CD4-positive, alpha-beta T cell treated with Interleukin-10 for 1 hour (primary cell): ENCODE measurements around the gene C2orf49.

ENCODE experiments used
- DNase-seq: peaks from one replicate; pipeline ENCODE4 v3.0.0-alpha.2; 2020

The C2orf49 gene

DNA sequence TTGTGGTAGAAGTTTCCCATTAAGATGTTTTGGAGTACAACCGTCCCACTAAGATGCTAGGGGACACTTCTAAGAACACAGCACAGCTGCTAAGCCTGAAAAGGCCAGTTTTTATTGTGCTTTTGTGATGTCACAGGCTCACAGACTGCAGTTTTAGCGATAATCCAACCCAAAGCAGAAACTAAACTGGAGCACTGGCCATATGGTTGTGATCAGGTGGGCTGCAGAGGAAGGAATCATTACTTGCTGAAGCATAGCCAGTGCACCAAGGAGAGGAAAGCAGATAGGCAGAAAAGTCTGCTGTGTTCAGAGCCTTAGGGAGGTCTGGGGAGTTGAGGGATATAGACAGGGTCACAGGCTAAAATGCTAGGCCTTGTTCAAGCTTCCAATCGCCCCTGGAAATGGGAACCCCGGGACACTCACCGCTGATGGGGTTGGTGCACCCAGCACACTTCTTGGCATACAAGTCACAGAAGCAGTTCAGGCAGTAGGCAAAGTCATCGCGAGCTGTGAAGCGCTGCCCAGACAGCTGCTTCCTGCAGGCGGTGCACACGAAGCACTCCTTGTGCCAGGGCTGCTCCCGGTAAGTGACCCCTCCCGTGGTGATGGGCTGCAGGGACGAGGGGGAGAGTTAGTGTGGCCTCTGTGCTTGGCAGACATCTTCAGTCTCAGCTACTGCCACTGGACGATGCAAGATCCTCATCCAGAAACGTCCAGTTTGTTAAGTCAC lies 25.7 kb downstream of the C2orf49 start:
- DNase-seq, result no peak

DNA sequence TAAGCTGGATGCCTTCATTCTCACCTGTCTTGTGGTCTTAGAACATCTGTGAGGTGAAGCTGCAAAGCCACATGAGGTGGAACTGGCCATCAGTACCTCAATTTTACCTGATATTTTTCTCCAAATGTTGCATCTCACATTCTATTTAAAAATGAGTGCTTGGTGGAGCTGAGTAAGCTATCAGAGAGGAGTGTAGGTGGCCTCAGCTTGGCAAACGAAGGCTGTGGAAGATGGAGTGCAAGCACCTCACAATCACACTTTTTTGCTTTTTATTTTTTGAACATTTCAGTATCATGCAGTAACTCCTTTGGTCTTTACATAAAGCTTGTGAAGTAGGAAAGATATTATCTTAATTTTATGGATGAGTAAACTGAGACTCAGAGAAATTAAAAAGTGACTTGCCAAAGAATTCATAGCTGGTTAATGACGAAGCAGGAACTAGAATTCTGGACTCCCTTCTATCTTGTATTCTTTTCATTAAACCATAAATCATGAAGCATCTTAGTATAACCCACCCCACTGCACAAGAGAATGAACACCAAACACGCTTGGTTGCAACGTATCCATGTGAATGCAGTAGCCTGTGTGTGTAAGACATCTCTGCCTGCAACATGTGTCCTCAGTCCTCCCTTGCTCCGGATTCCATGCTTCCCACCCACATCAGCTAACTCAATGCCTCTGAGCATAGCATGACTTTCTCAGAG lies 27.2 kb downstream of the C2orf49 start:
- no peak for DNase-seq

DNA sequence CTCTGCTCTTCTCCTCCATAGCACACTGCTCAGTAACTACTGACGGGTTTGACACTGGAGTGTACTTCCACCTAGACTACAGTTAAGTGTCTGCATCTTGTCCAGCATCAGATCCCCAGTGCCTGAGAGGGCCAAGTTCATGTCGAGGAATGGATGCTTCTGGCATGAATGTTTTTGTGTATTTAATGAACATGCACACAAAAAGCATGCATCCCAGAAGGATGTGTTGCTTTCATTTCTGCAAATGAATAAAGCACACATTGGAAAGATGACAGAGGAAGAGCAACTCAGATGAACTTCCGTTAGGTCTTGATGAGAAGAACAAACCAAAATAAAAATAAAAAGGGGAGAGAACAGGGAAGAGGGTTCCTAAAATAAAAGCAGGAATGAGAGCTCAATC lies 27.9 kb downstream of the C2orf49 start:
- DNase-seq, result no peak

DNA sequence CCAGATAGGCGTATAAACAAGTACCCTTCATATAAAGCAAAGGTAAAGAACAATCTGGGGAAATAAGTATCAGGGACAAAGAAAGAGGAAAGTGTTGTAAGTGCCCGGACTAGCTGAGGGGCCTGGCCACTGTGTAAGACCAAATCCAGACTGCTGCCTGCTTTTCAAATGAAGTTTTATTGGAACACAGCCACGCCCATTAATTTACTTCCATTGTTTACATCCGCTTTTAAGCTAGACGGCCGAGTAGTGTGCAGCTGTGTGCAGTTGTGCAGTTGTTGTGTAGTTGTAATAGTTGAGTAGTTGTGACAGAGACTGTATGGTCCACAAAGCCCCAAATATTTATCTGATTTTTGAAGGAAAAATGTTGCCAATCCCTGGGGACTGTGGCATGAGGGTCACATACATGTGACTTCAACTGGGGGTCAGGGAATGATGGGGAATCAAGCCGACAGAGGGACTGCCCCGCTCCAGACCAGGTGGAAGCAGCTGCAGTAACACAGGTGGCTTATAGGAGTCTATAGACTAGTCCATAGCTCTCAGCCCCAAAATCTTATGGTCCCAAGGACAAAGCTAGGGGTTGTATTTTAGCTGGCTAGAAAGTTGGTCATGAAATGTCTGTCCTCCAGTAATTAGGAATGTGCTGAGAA lies 31.5 kb downstream of the C2orf49 start:
- no peak for DNase-seq

DNA sequence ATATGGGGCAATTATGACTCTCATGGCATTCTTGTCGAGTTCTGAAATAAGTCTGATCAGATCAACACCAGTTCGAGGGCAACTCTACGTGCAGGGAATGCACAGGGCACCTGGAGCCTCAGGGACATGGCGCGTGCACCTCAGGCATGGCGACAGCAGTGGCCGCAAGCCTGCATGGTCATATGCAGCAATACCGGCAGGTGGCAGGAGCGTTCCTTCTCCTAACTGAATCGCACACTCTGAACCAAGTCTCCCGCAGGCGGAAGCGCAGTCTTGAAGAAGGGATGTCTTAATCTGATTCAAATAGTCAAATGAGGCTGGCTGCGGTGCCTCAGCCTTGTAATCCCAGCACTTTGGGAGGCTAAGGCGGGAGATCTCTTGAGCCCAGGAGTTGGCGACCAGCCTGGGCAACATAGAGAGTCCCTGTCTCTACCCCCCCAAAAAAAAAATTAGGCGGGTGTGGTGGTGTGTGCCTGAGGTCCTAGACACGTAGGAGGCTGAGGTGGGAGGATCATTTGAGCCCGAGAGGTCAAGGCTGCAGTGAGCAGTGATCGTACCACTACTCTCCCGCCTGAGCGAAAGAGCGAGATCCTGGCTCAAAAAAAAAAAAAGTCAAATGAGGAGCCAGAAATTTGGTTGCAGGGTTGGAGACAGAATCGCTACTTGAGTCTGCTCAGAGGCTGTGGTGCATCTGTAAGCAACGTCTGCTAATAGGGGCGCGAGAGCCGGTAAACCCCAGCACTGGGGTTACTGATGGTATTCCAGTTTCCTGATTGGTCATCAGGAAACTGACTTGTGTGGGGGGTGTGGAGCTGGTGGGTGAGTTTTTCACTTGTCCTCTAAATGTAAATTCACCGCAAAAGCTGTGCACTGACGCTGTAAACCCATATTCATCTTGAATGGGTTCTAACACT lies 32.7 kb downstream of the C2orf49 start:
- DNase-seq, result peak; percentile 85

DNA sequence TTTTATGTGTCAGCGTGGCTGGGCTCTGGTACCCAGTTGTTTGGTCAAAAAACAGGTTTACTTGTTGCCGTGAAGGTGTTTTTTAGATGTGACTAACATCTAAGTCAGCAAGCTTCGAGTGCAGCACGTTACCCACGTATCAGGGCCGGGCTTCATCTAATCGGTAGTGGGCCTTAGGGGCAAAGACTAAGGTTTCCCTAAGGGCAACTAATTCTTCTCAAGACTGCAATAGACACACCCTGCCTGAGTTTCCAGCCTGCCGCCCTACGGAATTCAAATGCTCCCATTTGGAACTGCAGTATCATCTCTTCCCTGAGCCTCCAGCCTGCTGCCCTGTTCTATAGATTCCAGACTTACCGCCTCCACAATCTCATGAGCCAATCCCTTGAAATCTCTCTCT lies 33.8 kb downstream of the C2orf49 start:
- DNase-seq, result no peak

DNA sequence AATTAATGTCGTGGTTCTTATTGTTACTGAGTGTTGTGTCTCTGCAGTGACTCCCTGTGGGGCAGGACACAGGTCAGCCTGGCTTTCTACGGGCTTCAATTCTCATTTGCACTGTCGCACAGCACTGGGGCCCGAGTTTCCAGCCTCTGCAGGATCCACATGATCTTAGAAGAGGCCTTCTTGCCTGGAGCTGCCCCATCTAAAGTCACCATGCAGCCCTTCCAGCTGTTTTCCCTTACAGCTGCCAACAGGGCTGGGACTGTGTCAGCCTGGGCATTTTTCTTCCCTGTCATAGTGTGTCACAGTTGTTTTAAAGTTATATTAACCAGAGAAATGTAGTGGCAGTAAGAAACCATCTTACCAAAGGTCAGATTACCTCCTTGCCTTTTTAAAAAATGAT lies 34.5 kb downstream of the C2orf49 start:
- no peak for DNase-seq

DNA sequence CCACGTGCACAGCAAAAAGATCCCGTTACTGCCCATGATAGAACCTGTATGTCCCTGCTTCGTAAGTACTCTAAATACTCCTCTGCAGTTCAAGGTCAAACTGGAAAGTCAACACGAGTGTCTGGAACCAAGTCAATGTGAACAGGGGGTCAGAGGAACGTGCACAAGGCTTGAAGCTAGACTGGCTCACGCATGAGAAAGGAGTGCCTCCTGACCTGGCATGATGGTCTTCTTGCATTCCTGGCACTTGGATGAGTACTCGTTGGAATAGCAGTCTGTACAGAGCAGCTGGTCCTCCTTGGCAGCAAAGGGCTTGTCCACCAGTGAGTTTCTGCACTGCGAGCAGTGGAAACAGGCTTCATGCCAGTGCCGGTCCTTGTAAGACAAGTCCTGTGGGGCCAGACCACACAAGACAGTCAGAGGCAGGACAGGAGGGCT lies 36.0 kb downstream of the C2orf49 start:
- DNase-seq, result no peak

DNA sequence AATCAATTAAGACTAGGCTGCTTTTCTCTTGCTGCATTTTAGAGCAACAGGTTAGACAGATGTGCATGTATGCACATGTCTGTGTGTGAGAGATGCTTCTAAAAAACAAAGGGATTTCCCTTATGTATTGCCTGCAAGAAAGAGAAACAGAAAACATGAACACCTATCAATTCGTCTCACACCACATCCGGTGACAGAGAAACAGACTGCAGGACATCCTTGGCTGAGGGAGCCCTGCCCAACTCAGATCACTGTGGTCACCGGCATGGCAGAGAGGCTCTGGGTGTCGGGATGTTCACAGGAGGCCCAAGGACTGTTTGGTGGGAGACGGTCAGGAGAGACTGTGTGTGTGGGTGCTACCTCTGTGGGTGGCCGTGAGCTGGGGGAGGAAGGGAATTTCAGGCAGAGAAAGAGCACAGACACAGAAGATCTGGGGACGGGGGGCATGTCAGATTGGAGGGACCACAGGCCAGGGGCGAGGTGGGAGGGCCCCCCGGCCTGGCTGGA lies 36.6 kb downstream of the C2orf49 start:
- DNase-seq, result peak; percentile 52

DNA sequence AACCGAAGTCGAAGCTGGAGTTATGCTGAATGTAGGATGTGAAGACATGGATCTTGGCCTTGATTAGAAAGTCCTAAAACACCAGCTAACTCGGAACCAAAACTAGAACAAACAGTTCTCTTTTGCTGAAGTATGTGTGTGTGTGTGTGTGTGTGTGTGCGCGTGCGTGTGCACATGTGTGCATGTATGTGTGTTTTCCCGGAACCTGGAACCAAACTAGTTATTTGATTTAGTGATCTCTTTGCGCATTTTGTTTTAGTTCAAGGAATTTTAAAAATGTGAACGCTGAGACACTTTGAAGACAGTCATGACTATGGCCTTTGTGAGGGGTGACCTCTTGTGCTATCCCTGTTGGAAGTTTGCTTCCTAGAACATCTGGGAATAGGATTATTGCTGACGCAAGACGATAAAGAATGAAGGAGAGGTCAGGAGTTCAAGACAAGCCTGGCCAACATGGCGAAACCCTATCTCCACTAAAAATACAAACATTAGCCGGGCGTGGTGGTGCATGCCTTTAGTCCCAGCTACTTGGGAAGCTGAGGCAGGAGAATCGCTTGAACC lies 37.7 kb downstream of the C2orf49 start:
- DNase-seq, result no peak

DNA sequence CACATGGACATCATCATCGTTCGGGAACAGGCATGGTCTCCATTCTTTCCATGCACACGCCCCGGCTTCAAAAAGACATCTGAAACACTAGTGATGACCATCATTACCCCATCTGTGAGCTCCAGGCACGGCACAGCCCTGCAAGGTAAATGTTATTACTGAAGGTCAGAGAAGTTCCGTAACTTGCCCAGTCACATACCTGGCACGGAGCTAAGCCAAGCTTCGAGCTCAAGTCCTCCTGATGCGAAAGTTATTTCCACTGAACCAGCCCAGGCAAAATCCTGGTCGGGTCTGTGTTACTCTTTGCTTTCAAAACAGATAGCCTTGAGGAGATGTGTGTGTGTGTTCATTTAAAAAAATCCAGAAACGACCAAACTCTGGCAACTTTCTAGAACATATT lies 38.7 kb downstream of the C2orf49 start:
- no peak for DNase-seq

DNA sequence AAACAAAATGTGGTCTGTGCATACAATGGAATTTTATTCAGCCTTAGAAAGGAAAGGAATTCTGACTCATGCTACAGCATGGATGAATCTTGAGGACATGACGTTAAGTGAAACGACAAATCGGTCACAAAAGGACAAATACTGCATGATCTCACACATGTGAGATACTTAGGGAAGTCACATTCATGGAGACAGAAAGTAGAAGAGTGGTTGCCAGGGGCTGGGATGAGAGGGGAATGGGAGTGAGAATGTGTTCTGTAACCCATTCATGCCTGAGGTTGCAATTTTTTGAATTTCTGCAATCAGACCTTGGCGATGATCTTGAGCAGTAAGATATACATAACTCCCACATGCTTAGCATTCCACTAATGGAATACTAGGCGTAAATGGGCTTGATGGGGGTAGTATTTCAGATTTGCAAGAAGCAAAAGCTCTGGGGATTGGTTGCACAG lies 39.5 kb downstream of the C2orf49 start:
- DNase-seq, result no peak

DNA sequence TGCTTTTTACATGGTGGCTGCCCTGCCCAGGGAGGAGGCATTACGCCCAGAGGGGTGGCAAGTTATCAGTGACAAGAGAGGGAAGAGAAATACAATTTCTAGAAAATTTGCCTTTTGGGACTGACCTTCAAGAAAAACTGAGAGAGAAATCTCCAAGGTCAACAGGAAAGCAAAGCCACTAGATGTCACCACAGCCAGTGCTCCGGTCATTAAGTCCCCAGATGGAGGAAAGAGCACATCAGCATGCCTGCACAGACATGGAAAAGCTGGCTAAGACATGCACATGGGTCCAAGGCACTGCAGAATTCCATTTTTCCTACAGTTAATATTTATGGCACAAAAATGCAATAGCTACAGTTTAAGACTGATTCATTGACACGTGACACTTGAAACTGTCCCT lies 40.5 kb downstream of the C2orf49 start:
- no peak for DNase-seq

DNA sequence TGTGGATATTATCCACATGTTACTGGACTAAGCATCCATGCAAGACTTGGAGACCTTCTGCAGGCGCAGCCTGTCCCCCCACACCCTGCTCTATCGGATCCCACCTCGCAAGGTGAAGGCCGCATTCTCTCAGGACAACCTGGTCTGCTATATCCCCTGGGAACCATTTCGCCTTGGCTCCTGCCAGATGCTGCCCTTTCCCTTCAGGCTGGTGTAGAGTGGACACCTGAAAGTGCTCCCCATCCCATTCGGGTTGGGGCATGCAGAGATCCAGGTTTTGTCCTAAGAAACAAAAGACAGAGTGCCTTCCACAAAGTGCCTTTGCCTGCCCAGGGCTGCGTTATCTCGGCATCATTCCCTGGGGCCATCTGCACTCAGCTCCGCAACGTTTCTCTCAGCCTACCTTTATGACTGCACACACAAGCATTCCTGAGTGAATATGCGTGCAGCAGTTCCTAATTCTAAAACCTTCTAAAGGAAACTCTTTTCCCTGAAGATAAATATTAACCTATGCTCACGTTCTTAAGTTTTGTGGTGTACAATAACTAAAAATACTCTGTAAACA lies 41.0 kb downstream of the C2orf49 start:
- DNase-seq, result no peak

DNA sequence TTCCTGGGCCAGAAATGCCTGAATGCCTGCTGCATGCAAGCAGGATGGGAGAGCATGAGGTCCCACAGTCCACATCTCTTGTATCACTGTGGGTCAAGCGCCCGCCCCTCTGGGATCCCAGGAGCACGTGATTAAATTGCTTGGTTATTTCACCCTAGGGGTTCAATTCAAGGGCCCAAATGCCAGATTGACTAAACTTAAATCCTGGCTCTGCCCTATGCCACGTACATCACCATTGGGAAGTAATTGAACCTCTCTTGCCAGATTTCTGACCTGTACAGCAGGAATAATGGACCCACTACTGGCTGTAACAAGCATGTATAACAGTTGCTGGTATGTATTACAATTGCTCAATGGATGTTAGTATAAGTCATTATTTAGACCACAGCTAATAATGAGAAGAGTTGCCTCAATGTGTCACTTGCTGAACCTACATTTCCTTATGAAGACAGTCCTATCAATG lies 41.6 kb downstream of the C2orf49 start:
- no peak for DNase-seq

DNA sequence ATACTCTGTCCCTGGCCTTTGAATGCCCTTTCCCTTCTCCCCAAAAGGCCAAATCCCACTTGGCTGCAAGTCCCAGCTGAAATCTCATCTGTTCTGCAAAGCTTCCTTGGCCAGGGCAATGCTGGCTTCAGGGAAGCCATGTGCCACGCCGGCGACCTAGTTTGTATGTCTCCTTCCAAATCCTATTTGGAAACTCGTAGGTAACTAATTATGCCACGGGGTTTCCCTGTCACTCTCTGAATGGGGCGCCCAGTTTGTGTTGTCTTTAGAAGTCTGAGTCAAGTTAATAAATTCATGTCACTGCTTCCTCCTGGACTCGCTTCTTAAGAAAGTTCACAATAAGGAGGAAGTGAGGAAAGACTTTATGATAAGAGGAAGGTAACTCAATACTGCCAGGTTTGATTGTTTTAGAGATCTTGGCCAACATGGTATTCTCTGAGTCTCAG lies 42.4 kb downstream of the C2orf49 start:
- DNase-seq, result no peak

DNA sequence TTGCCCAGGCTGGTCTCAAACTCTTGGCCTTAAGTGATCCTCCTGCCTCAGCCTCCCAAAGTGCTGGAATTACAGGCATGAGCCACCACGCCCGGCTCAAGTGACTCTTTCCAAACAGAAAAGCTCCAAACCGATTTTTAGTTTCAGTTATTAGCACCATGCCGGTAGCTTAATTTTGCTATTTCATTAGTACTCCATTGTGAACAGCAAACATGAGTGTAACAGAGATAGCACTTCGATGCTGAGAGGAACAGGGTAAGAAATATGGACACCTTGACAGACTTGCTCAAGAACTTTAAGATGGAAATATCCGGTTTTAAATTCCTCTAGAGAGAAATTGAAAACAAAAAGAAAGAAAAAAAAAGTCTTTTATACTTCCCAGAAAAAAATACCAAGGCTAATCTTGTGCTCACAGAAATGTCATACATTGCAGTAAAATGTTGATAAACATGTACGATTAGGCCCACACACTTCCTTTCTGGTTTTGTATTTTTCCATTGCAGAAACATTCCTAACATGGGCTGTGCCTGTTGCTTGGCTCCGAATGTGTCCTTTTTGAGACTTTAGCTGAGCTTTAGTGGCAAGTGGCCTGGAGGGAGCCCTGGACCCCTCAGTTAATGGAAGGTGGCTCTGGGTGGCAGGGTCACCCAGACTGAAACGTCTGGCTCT lies 43.2 kb downstream of the C2orf49 start:
- DNase-seq, result no peak

DNA sequence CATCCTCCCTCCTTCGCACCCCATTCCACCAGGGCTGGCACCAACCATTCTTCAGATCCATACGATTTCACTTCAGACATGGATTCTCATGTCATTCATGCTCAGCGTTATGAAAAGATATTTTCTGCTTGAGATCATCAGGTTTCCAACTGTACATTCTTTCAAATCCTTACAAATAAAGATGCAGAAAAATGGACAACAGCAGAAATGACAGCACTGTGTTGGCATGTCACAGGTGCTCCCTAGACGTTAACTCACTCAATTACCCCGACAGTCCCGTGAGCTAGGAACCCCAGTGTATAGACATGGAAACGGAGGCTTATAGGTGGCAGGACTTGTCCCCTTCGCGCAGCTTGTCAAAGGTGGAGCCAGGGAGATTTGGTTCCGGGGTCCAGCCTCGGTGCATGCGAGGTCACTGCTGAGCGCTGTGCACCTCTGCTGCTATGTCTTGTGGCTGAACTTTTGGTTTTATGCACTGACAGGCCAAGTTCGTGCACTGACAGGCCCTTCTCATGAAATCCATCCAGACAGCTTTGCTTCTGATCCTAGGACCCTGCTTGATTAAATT lies 43.8 kb downstream of the C2orf49 start:
- DNase-seq, result no peak

DNA sequence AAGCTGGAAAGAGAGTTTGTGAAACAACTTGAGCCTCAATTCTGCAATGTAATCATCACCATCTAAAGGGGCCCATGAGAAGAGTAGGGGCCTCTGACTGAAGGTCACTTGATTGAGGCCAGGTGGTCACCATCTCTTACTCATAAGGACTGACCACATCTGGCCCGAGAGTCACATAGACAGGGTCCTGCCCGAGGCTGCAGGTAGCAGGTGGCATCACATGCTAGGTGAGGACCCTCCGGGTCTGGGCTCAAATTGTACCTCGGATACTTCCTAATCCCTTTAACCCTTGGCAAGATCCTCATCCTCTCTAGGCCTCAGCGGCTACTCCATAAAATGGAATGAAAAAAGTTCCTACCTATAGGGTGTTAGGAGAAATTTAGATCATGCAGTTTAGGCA lies 44.8 kb downstream of the C2orf49 start:
- no peak for DNase-seq

DNA sequence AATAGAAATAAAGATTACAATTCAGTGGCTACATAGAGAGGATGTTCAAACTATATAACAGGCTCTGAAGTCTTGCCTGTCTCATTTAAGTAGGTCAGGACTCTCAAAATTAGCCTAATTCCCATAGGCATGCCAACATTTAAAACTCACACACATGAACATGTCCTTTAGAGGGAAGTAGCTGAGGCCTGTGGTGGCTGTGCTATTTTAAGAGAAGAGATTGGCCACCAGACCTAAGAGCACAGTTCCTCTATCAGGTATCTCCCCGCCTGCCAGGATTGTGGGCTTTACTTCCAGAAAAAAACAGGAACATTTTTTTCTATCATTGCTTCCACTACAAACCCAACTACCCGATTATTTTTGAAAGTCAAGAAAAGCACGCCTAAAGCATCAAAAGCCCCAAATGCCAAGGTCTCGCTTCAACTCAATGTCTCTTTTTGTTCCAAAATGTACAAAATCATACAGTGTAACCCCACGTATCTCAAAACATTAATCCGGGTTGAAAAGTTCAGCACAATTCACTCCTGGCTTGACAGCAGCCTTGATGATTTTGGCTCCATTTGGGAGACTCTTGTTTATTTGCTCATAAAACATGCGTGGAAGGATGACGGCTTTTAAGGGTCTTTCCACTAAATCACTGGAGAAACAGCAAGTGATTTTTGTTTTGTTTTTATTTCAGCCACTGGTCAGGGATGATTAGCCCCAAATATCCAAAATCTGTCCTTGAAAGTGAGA lies 46.3 kb downstream of the C2orf49 start:
- no peak for DNase-seq
